ENCODE results near the gene CALML3. TPM values are rescaled to one million over a fixed set of nuclear protein-coding genes. Genes with fewer than 3 reads are reported as not detected.

Gene CALML3
- total RNA-seq, 6 donors from 2014 or later, result not detected

- ATAC-seq (ENCODE audit: low FRiP score in 2 of 2) (no peak), DNase-seq (no peak)
- H3K27me3 ChIP-seq, result no peaks in the 10 kb centered on the region
- H3K4me1 ChIP-seq, result no peaks in the 10 kb centered on the region
- no peak overlapping the region for H3K27ac ChIP-seq
- no peak for TF ChIP-seq CTCF (IDR thresholded peaks at IDR 0.05)
- no peak for TF ChIP-seq POLR2A (IDR thresholded peaks at IDR 0.05)
- no peak for TF ChIP-seq EP300 (IDR thresholded peaks at IDR 0.05)
- no peak for TF ChIP-seq POLR2AphosphoS5 (IDR thresholded peaks at IDR 0.05)
- no peaks in the 10 kb centered on the region for H3K9me3 ChIP-seq
- no peak overlapping the region for H3K4me3 ChIP-seq
- no peaks in the 10 kb centered on the region for H3K36me3 ChIP-seq
- 90 to 92% methylated on average over 9 of the region's 9 CpGs for WGBS, 2 donors
Measured at GRCh38 chr10:5482016-5482415, 42.7 kb upstream of the CALML3 start.

GRCh38 chr10:5484205-5484604, 40.6 kb upstream of the CALML3 start:
- TF ChIP-seq EP300 (IDR thresholded peaks at IDR 0.05) (no peak), POLR2AphosphoS5 (IDR thresholded peaks at IDR 0.05) (no peak), CTCF (IDR thresholded peaks at IDR 0.05) (no peak), POLR2A (IDR thresholded peaks at IDR 0.05) (no peak)
- H3K27ac ChIP-seq, result no peak overlapping the region
- no peaks in the 10 kb centered on the region for H3K36me3 ChIP-seq
- no peak overlapping the region for H3K4me3 ChIP-seq
- no peaks in the 10 kb centered on the region for H3K4me1 ChIP-seq
- ATAC-seq (ENCODE audit: low FRiP score in 2 of 2) (no peak), DNase-seq (no peak)
- H3K9me3 ChIP-seq, result no peaks in the 10 kb centered on the region
- WGBS, 2 donors, result 62 to 89% methylated on average over 3 of the region's 3 CpGs
- H3K27me3 ChIP-seq, result no peaks in the 10 kb centered on the region

DNA sequence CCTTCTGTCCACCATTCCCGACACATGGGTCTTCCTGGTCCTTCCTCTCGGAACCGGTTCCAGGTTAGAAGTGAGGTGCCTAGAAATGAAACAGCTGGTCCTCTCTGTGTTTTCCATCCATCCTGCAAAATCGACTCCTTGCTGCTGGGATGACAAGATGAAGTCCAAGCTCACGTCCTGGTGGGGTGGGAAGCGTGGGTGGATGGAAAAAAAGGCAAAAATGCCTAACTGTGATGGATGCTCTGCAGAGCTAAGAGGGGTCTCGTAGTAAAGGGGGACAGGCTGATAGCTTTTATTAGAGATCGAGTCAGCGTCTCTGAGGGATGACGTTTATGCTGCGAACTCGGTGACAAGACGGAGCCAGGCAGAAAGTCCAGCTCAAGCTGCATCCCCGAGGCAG, 39.5 kb upstream of the CALML3 start:
- H3K27me3 ChIP-seq, result no peaks in the 10 kb centered on the region
- no peaks in the 10 kb centered on the region for H3K36me3 ChIP-seq
- no peaks in the 10 kb centered on the region for H3K4me1 ChIP-seq
- no peaks in the 10 kb centered on the region for H3K9me3 ChIP-seq
- no peak for DNase-seq
- no peak for ATAC-seq (ENCODE audit: low FRiP score in 2 of 2)
- WGBS, 2 donors, result 88 to 90% methylated on average over 14 of the region's 14 CpGs
- H3K4me3 ChIP-seq, result no peak overlapping the region
- H3K27ac ChIP-seq, result no peak overlapping the region
- no peak for TF ChIP-seq POLR2AphosphoS5 (IDR thresholded peaks at IDR 0.05)
- no peak for TF ChIP-seq POLR2A (IDR thresholded peaks at IDR 0.05)
- TF ChIP-seq EP300 (IDR thresholded peaks at IDR 0.05), result no peak
- TF ChIP-seq CTCF (IDR thresholded peaks at IDR 0.05), result no peak

DNA sequence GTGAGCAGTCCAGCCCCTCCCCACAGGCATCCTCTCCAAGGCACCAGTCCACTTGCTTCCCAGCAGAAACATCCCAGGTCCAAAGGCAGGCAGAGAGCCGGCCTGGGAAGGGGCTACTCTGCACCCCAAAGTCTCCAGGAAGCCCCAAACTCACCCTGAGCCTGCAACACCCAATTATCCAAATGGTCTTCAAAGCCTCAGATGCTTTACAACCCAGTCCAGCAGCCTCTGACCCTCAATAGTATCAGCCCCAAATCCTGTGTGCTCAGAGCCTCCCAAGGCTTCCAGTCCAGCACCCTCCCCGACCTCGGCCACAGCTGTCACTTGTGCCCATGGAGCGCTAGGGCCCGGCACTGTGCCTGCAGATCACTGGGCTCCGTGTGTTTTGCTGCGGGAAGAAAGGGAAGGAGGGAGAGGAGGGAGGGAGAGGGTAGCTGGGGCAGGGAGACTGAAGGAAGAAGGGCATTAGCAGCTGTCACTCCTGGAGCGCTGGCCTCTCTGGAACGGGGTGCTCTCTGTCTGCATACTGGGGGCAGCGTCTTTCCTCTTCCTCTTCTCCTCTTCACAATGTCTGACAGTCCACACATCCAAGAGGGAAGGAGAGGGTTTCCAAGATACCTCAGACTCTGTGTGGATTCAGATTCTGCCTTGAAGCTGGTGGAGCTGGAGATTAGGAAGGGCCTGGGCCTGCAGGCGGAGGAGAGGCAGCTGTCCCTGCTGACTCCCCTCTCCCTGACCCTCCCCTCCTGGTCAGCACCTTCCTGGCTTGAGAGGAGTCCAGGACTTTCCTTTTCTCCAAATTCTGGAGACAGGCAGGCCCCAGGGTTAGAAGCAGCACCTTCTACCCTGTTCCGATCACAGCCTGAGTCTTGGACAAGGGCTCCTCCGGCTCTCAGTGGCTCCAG, 38.6 kb upstream of the CALML3 start:
- H3K27me3 ChIP-seq, result no peaks in the 10 kb centered on the region
- H3K4me1 ChIP-seq, result no peaks in the 10 kb centered on the region
- H3K36me3 ChIP-seq, result no peaks in the 10 kb centered on the region
- H3K27ac ChIP-seq, result no peak overlapping the region
- no peaks in the 10 kb centered on the region for H3K9me3 ChIP-seq
- TF ChIP-seq POLR2A (IDR thresholded peaks at IDR 0.05), result no peak
- H3K4me3 ChIP-seq, result no peak overlapping the region
- no peak for ATAC-seq (ENCODE audit: low FRiP score in 2 of 2)
- WGBS, 2 donors, result 83 to 86% methylated on average over 11 to 13 of the region's 13 CpGs
- DNase-seq, result no peak

- no peak overlapping the region for H3K27ac ChIP-seq
- 77 to 81% methylated on average over 9 of the region's 9 CpGs for WGBS, 2 donors
- DNase-seq (no peak), ATAC-seq (ENCODE audit: low FRiP score in 2 of 2) (no peak)
- H3K4me1 ChIP-seq, result no peaks in the 10 kb centered on the region
- no peaks in the 10 kb centered on the region for H3K27me3 ChIP-seq
- H3K36me3 ChIP-seq, result no peaks in the 10 kb centered on the region
- no peak overlapping the region for H3K4me3 ChIP-seq
- TF ChIP-seq POLR2AphosphoS5 (IDR thresholded peaks at IDR 0.05) (no peak), EP300 (IDR thresholded peaks at IDR 0.05) (no peak), CTCF (IDR thresholded peaks at IDR 0.05) (no peak)
- H3K9me3 ChIP-seq, result no peaks in the 10 kb centered on the region
Measured at GRCh38 chr10:5486853-5487235, 37.9 kb upstream of the CALML3 start.
